D721Med (cell line): Measurements from ENCODE around the gene MOBP.

Source experiments
- DNase-seq: peaks from one replicate; pipeline ENCODE4 v3.0.0; 2011; ENCODE audit warnings: low spot score; ENCODE audit not compliant: insufficient read length
- FAIRE-seq: peaks from 2 replicates; lab custom pipeline; 2011; peaks lifted over from hg19 to GRCh38; lab: Jason Lieb, UNC
- CTCF ChIP-seq: IDR thresholded peaks from 2 replicates; pipeline ENCODE4 v1.5.1; 2012; ENCODE audit warnings: mild to moderate bottlenecking, control low read depth; ENCODE audit not compliant: insufficient read depth; ENCODE audit errors: missing control alignments

The MOBP gene

GRCh38 chr3:39428745-39429201 is 38.7 kb upstream of the MOBP start:
- no peak for FAIRE-seq
- TF ChIP-seq CTCF, result no peak
- no peak for DNase-seq

GRCh38 chr3:39429466-39429865 is 38.0 kb upstream of the MOBP start:
- FAIRE-seq (no peak), DNase-seq (no peak)
- no peak for TF ChIP-seq CTCF

DNA sequence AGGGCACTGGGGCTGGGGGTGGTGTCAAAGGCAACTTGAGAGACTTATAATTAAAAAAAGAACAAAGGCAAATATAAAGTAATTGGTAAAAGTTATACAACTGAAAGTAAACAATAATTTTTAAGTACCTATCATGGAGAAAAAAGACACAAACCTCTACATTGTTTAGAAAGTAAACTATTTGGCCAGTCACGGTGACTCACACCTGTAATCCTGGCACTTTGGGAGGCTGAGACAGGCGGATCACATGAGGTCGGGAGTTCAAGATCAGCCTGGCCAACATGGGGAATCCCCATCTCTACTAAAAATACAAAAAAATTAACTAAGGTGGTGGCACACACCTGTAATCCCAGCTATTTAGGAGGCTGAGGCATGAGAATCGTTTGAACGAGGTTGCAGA is 35.1 kb upstream of the MOBP start:
- DNase-seq (no peak), FAIRE-seq (no peak)
- TF ChIP-seq CTCF, result no peak

GRCh38 chr3:39433642-39434041 is 33.8 kb upstream of the MOBP start:
- DNase-seq (no peak), FAIRE-seq (no peak)
- TF ChIP-seq CTCF, result no peak

DNA sequence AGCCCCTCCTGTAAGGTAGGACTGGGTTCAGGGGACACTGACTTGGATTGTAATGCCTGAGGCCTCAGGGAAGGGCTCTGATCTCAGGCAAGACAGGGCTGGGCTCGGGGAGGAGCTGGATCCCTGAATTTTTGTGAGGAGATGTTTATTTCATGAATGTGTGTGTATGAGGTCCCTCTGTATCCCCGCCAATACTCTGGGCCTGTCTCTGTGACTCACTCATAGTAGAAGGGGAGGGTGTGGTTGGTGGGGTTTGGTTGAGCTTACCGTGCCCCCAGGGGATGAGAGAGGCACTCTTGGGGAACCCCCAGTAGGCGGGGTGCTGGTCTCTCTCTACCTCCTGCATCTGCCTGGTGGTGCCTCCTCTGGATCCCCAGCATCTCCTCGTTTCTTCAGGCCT is 32.9 kb upstream of the MOBP start:
- FAIRE-seq (no peak), DNase-seq (no peak)
- no peak for TF ChIP-seq CTCF

DNA sequence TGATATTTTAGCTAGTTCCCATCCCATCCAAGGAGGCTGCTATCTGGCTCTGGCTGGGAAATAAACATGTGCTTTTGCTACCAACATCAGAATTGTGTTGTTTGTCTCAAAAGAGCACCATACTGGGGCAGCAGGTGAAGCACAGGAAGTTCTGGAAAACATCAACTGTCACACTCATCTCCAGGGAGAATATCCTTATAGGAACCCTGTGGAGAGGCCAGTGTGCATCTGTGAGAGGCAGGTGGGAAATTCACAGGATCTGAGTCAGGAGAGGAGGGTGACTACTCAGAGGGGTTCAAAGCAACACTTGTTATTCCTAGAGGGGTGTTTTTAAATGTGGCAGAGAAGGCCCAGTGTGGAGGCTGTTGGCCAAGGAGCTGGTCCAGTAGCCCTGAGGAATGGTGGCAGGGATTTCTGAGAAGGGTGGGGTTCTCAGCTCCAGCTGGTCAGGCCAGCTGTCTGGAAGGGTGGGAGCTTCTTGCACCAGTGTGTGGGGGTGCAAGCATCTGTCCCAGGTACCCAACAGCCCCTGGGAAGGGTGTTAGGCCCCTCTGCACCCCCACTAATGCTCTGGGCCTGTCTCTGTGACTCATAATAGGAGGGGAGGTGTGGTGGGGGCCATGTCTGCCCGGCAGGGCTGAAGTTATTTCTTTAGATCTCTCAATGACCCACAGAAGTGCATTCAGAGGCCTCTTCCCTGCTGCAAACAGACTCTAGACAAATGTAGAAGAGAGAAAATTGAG is 32.3 kb upstream of the MOBP start:
- DNase-seq, result no peak
- no peak for FAIRE-seq

More for the DNA sequence above, 32.3 kb upstream of the MOBP start:
- TF ChIP-seq CTCF, result no peak
